Chondrocyte (in vitro differentiated cells): Measurements from ENCODE around the gene USP11. TPM values are rescaled to one million over a fixed set of nuclear protein-coding genes. Genes with fewer than 3 reads are reported as not detected.

ENCODE experiments used
- DNase-seq: peaks from one replicate; pipeline ENCODE4 v3.0.0; 2021; ENCODE audit warnings: mixed read lengths, low spot score
- H3K27ac Mint-ChIP-seq: one replicate; pipeline ENCODE4 v1.8.0; 2021; ENCODE audit warnings: mild to moderate bottlenecking, moderate library complexity, mixed read lengths; ENCODE audit not compliant: unreplicated experiment
- H3K27me3 Mint-ChIP-seq: 2 replicates; pipeline ENCODE4 v1.8.0; 2021; ENCODE audit warnings: low read depth, mixed read lengths
- H3K36me3 Mint-ChIP-seq: 2 replicates; pipeline ENCODE4 v1.8.0; 2021; ENCODE audit warnings: low read depth, mixed read lengths
- H3K4me1 Mint-ChIP-seq: 2 replicates; pipeline ENCODE4 v1.8.0; 2021; ENCODE audit warnings: low read depth, mild to moderate bottlenecking, mixed read lengths
- H3K4me3 Mint-ChIP-seq: one replicate; pipeline ENCODE4 v1.8.0; 2021; ENCODE audit warnings: mild to moderate bottlenecking, moderate library complexity, mixed read lengths; ENCODE audit not compliant: unreplicated experiment
- H3K9me3 Mint-ChIP-seq: 2 replicates; pipeline ENCODE4 v1.8.0; 2021; ENCODE audit warnings: low read depth, mixed read lengths
- CTCF ChIP-seq: fragments of 200-600 bp; sonication (generic); IDR thresholded peaks from 2 replicates; pipeline ENCODE4 v1.5.0; 2021; ENCODE audit warnings: antibody characterized with exemption, mild to moderate bottlenecking, moderate library complexity
- total RNA-seq: library from RNA; stranded (reverse); gene quantifications from 3 replicates; pipeline ENCODE4 v1.2.1, GENCODE V29; 2021

USP11 gene
- total RNA-seq, 1 donor from 2014 or later, result 157 TPM

DNA sequence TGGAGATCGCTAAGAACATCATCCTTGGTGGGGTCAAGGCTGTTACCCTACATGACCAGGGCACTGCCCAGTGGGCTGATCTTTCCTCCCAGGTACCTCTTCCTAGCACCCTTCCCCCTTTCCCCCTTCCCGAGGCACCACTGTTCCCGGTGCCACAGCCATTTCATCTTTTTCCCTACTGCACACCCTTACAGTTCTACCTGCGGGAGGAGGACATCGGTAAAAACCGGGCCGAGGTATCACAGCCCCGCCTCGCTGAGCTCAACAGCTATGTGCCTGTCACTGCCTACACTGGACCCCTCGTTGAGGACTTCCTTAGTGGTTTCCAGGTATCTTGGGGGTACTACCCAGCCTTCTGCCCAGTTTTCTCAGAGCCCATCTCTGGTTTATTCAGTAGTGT is 33.5 kb upstream of the USP11 start:
- H3K9me3 Mint-ChIP-seq, result no peaks in the 10 kb centered on the region
- peaks cover 56% of the 10 kb centered on the region for H3K4me1 Mint-ChIP-seq
- H3K4me3 Mint-ChIP-seq, result no peak overlapping the region
- no peak overlapping the region for H3K27ac Mint-ChIP-seq
- DNase-seq, result peak; percentile 50
- H3K36me3 Mint-ChIP-seq, result peaks cover 55% of the 10 kb centered on the region
- H3K27me3 Mint-ChIP-seq, result no peaks in the 10 kb centered on the region
- TF ChIP-seq CTCF, result no peak

DNA sequence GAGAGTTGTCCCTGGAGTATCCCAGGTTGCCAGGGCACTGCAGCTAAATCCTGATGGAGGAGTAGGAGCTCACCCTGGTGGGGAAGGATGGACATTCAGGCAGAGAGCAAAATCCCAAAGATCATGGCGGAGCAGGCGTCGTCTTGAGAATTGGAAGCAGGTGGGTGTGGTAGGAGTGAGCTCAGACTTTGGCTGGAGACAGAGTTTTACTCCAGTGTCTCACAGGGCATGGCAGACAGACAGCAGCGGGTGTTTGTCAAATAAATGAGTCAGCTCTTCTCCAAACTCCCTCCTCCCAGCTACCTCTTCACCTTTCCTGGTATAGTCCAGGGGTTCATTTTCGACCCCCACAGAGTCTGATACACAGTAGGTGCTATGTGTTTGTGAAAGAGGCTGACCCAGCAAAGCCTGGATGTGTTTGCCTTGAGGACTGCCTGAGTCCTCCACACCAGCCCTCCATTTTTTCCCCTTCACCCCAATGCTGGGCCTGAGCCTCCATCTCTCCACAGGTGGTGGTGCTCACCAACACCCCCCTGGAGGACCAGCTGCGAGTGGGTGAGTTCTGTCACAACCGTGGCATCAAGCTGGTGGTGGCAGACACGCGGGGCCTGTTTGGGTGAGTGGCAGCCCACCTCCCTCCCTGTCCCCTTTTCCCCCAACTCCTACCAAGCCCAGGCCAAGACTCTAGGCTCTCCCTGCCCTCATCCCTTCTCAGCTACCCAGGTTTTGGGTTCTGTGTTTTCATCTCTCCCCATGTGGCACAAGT is 32.2 kb upstream of the USP11 start:
- Mint-ChIP-seq H3K27me3 (no peaks in the 10 kb centered on the region), H3K4me3 (no peak overlapping the region), H3K9me3 (no peaks in the 10 kb centered on the region), H3K4me1 (peaks cover 43% of the 10 kb centered on the region), H3K36me3 (peaks cover 60% of the 10 kb centered on the region), H3K27ac (peak overlapping the region; percentile 22)
- TF ChIP-seq CTCF, result peak; percentile 42
- DNase-seq, result peak; percentile 67

DNA sequence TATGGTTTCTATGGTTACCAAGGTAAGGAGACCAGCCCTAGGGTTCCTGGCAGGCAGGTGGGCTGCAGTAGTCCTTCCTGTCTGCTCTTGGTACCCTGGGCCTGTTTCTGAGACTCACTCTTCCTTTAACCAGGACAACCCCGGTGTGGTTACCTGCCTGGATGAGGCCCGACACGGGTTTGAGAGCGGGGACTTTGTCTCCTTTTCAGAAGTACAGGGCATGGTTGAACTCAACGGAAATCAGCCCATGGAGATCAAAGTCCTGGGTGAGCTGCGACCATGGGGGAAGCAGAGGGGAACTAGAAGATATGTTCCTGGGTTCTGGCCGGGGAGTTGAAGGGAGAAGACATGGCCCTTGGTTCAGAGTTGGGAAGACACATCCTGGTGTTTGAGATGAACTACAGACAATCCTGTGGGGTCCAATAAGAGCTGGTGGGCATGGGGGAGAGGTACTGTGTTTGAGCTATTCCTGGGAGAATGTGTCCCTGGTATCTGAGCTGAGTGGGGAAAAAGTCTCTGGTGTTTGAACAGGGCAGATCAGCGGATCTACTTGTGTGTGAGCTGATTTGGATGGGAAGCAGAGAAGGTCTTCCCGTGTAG is 31.4 kb upstream of the USP11 start:
- Mint-ChIP-seq H3K9me3 (no peaks in the 10 kb centered on the region), H3K36me3 (peaks cover 62% of the 10 kb centered on the region), H3K4me1 (peaks cover 42% of the 10 kb centered on the region), H3K27me3 (no peaks in the 10 kb centered on the region), H3K27ac (peak overlapping the region; percentile 22), H3K4me3 (no peak overlapping the region)
- no peak for TF ChIP-seq CTCF
- DNase-seq, result peak; percentile 65

DNA sequence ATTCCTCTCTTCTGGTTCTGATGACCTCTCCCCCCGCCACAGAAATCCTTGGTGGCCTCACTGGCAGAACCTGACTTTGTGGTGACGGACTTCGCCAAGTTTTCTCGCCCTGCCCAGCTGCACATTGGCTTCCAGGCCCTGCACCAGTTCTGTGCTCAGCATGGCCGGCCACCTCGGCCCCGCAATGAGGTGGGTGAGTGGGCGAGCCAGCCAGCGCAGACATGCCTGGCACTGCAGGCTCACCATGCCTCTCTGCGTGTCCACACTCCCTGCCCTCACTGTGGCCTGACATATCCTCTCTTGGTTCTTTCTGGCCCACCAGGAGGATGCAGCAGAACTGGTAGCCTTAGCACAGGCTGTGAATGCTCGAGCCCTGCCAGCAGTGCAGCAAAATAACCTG is 30.5 kb upstream of the USP11 start:
- Mint-ChIP-seq H3K4me1 (peaks cover 37% of the 10 kb centered on the region), H3K27me3 (no peaks in the 10 kb centered on the region), H3K9me3 (no peaks in the 10 kb centered on the region), H3K4me3 (no peak overlapping the region), H3K36me3 (peaks cover 67% of the 10 kb centered on the region), H3K27ac (no peak overlapping the region)
- DNase-seq, result no peak
- no peak for TF ChIP-seq CTCF

DNA sequence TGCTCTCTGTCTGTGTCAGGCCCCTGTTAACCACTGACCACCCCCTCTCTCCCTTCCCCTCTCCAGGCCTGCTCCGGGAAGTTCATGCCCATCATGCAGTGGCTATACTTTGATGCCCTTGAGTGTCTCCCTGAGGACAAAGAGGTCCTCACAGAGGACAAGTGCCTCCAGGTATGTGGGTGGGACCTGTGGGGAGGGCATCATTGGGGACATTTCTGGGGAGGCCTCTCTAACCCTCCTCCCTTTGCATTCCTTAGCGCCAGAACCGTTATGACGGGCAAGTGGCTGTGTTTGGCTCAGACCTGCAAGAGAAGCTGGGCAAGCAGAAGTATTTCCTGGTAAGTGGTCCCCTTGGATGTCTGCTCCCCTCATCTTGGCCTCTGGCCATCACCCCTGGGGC is 29.9 kb upstream of the USP11 start:
- Mint-ChIP-seq H3K27me3 (no peaks in the 10 kb centered on the region), H3K27ac (no peak overlapping the region), H3K4me1 (peaks cover 31% of the 10 kb centered on the region), H3K9me3 (no peaks in the 10 kb centered on the region), H3K4me3 (no peak overlapping the region), H3K36me3 (peaks cover 65% of the 10 kb centered on the region)
- peak; percentile 49 for DNase-seq
- TF ChIP-seq CTCF, result no peak
